Osteoblast (primary cell): ENCODE data around the gene DIO1. TPM values are rescaled to one million over a fixed set of nuclear protein-coding genes. Genes with fewer than 3 reads are reported as not detected.

Source experiments
- DNase-seq: peaks from one replicate; pipeline ENCODE4 v3.0.0; 2011; ENCODE audit warnings: low spot score, mixed read lengths; ENCODE audit not compliant: insufficient read length; ENCODE audit errors: missing footprints
- H2AFZ ChIP-seq: 2 replicates; pipeline ENCODE4 v1.6.0; 2011; ENCODE audit warnings: mild to moderate bottlenecking, low read length
- H3K27ac ChIP-seq: 2 replicates; pipeline ENCODE4 v1.5.1; 2011; ENCODE audit warnings: mild to moderate bottlenecking, low read depth, low read length, moderate library complexity
- H3K27me3 ChIP-seq: 2 replicates; pipeline ENCODE4 v1.6.0; 2012; ENCODE audit warnings: mild to moderate bottlenecking, control low read depth, inconsistent platforms, low read length, moderate library complexity; ENCODE audit not compliant: insufficient read depth
- H3K36me3 ChIP-seq: 2 replicates; pipeline ENCODE4 v1.5.1; 2011; ENCODE audit warnings: mild to moderate bottlenecking, low read length, control low read depth, moderate library complexity; ENCODE audit not compliant: insufficient read depth
- H3K4me1 ChIP-seq: 2 replicates; pipeline ENCODE4 v1.5.1; 2011; ENCODE audit warnings: mild to moderate bottlenecking, low read length, control low read depth, moderate library complexity; ENCODE audit not compliant: insufficient read depth
- H3K4me2 ChIP-seq: 2 replicates; pipeline ENCODE4 v1.6.0; 2011; ENCODE audit warnings: mild to moderate bottlenecking, low read length; ENCODE audit not compliant: insufficient read depth
- H3K4me3 ChIP-seq: fragments of 200-600 bp; sonication (generic); 3 replicates; pipeline ENCODE4 v1.5.1; 2012; ENCODE audit warnings: mild to moderate bottlenecking, low read length, inconsistent platforms; ENCODE audit not compliant: insufficient read depth
- H3K79me2 ChIP-seq: 2 replicates; pipeline ENCODE4 v1.6.0; 2012; ENCODE audit warnings: mild to moderate bottlenecking, low read length, control low read depth, inconsistent platforms; ENCODE audit not compliant: insufficient read depth
- H3K9me3 ChIP-seq: 2 replicates; pipeline ENCODE4 v1.5.1; 2011; ENCODE audit warnings: low read depth, low read length, control low read depth
- H4K20me1 ChIP-seq: 2 replicates; pipeline ENCODE4 v1.6.0; 2012; ENCODE audit warnings: mild to moderate bottlenecking, low read length, control low read depth; ENCODE audit not compliant: insufficient read depth
- CTCF ChIP-seq: IDR thresholded peaks from 2 replicates; pipeline ENCODE4 v1.5.1; 2011; ENCODE audit warnings: mild to moderate bottlenecking, low read depth, low read length, moderate library complexity; ENCODE audit errors: extremely low read depth
- total RNA-seq: library from RNA; depleted of rRNA; stranded (reverse); fragments of >200 nt; gene quantifications from 2 replicates; pipeline ENCODE4 v1.2.3, GENCODE V29; 2012

The DIO1 gene
- total RNA-seq, 1 donor = not detected

DNA sequence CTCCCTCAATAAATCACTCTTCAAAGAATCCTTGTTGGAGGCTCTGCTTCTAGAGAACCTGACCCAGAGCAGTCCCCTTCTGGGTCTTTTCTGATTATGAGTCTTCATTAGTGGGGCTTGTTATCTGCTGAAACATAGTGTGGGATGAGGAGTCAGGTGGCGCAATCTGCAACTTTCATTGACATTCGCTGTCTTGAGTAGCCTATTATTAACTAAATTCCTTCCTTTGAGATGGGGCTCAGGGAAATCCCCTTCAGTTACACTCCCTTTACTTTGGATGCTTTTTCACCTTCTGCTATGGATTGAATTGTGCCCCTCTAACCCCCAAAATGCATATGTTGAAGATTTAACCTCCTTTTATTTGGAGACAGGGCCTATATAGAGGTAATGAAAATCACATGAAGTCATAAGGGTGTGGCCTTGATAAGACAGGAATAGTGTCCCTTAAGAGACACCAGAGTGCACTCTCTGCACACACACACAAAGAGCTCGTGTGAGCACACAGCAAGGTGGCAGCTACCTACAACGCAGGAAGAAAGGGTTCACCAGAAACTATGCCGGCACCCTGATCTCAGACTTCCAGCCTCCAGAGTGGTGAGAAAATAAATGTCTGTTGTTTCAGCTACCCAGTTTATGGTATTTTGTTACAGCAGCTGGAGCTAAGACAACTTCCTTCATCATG is 19.5 kb downstream of the DIO1 start:
- Histone ChIP-seq H3K27me3 (no peaks in the 10 kb centered on the region), H3K4me1 (no peaks in the 10 kb centered on the region), H4K20me1 (no peaks in the 10 kb centered on the region), H3K4me3 (no peak overlapping the region), H3K4me2 (no peak overlapping the region), H3K79me2 (no peaks in the 10 kb centered on the region), H3K36me3 (peaks cover 4% of the 10 kb centered on the region), H2AFZ (no peak overlapping the region), H3K27ac (no peak overlapping the region), H3K9me3 (no peaks in the 10 kb centered on the region)
- no peak for DNase-seq
- TF ChIP-seq CTCF = no peak

- Histone ChIP-seq H3K9me3 (no peaks in the 10 kb centered on the region), H2AFZ (no peak overlapping the region), H3K36me3 (peaks cover 14% of the 10 kb centered on the region), H4K20me1 (no peaks in the 10 kb centered on the region), H3K4me1 (peaks cover 6% of the 10 kb centered on the region), H3K27me3 (no peaks in the 10 kb centered on the region), H3K79me2 (no peaks in the 10 kb centered on the region), H3K4me2 (no peak overlapping the region), H3K27ac (no peak overlapping the region), H3K4me3 (no peak overlapping the region)
- no peak for DNase-seq
- no peak for TF ChIP-seq CTCF
Measured at GRCh38 chr1:53918343-53918742, 24.4 kb downstream of the DIO1 start.

DNA sequence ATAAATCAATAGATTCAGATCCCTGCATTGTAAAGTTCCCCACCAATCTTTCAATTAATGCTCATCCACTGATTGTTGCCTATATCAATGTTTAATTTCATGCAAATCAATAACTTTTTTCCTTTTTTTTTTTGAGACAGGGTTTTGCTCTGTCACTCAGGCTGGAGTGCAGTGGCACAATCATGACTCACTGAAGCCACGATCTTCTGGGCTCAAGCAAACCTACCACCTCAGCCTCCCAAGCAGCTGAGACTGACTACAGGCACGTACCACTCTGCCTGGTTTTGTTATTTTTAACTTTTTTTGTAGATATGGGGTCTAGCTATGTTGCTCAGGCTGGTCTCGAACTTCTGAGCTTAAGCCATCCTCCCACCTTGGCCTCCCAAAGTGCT is 25.7 kb downstream of the DIO1 start:
- no peaks in the 10 kb centered on the region for H3K27me3 ChIP-seq
- no peak overlapping the region for H3K4me2 ChIP-seq
- no peak for TF ChIP-seq CTCF
- H3K36me3 ChIP-seq = peaks cover 15% of the 10 kb centered on the region
- H3K4me3 ChIP-seq = no peak overlapping the region
- no peaks in the 10 kb centered on the region for H4K20me1 ChIP-seq
- peaks cover 6% of the 10 kb centered on the region for H3K4me1 ChIP-seq
- no peak overlapping the region for H2AFZ ChIP-seq
- no peak for DNase-seq
- no peaks in the 10 kb centered on the region for H3K79me2 ChIP-seq
- H3K9me3 ChIP-seq = no peaks in the 10 kb centered on the region
- peak overlapping the region; percentile 1 for H3K27ac ChIP-seq

DNA sequence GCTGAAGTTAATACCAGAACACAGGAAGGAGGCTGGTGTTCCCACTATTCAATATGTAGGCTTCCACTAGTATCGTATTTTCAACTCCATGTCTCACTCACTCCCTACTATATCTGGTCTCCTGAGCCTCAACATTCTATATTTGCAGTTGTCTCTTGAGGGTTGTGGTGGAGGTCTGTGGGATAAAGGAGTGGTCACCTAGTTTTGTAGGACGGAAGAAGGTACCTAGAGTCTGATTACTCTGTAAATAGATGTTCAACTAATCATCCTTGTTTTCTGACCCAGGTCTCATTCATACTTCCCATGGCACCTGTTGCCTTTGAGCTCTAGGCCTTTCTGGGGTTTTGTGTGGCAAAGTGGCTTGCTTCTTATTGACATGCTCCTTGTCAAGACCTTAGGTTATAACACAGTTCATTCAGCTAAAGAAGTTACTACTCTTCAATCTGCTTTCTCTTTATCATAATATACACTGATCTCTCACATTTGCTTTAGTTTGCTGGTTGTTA is 33.4 kb downstream of the DIO1 start:
- Histone ChIP-seq H3K27me3 (no peaks in the 10 kb centered on the region), H3K36me3 (peaks cover 21% of the 10 kb centered on the region), H2AFZ (no peak overlapping the region), H3K4me3 (no peak overlapping the region), H4K20me1 (no peaks in the 10 kb centered on the region), H3K4me1 (no peaks in the 10 kb centered on the region), H3K27ac (no peak overlapping the region), H3K4me2 (no peak overlapping the region), H3K79me2 (no peaks in the 10 kb centered on the region), H3K9me3 (no peaks in the 10 kb centered on the region)
- TF ChIP-seq CTCF = no peak
- DNase-seq = no peak
